Esophagus (tissue), 2 donors: Measurements from ENCODE around the gene WIPF3. TPM values are rescaled to one million over a fixed set of nuclear protein-coding genes. Genes with fewer than 3 reads are reported as not detected.

Experiments used
- H3K27ac ChIP-seq, 2 donors: one replicate each; pipeline ENCODE4 v1.5.1; 2013; ENCODE audit warnings: low read depth in 2 of 2, mild to moderate bottlenecking in 2 of 2, inconsistent platforms in 1 of 2, low read length in 1 of 2, moderate library complexity in 1 of 2
- H3K27me3 ChIP-seq, 2 donors: one replicate each; pipeline ENCODE4 v1.6.1; 2013; ENCODE audit warnings: low read length in 2 of 2, control low read depth in 1 of 2, mild to moderate bottlenecking in 1 of 2; ENCODE audit not compliant: insufficient read depth in 2 of 2, control insufficient read depth in 1 of 2
- H3K36me3 ChIP-seq, 2 donors: one replicate each; pipeline ENCODE4 v1.6.1; 2013; ENCODE audit warnings: low read length in 1 of 2; ENCODE audit not compliant: control insufficient read depth in 2 of 2, insufficient read depth in 2 of 2
- H3K4me1 ChIP-seq, 2 donors: one replicate each; pipeline ENCODE4 v1.6.1; 2013; ENCODE audit warnings: low read length in 1 of 2; ENCODE audit not compliant: control insufficient read depth in 2 of 2, insufficient read depth in 2 of 2
- H3K4me3 ChIP-seq, 2 donors: one replicate each; pipeline ENCODE4 v1.5.1; 2013; ENCODE audit warnings: low read length in 2 of 2, mild to moderate bottlenecking in 2 of 2, low read depth in 1 of 2, moderate library complexity in 1 of 2
- H3K9me3 ChIP-seq, 2 donors: one replicate each; pipeline ENCODE4 v1.6.1; 2013; ENCODE audit warnings: mild to moderate bottlenecking in 2 of 2, low read depth in 1 of 2, low read length in 1 of 2, moderate library complexity in 1 of 2; ENCODE audit not compliant: control insufficient read depth in 2 of 2, insufficient read depth in 1 of 2
- WGBS, 2 donors: extraction: QIAGEN DNeasy Blood & Tissue Kit; methylation state at CpG; one replicate each; pipeline ENCODE4 v1.1.7; 2013; 5-methylcytosine and 5-hydroxymethylcytosine counted together
- polyA plus RNA-seq, 2 donors: library from polyadenylated mRNA; stranded (reverse); fragments of 200-250 nt; gene quantifications; one replicate each; pipeline ENCODE4 v1.2.3, GENCODE V29; 2013
- donor health status: healthy with polysubstance abuse.
- donor health status: Bipolar disorder and iron deficiency.

Gene WIPF3
- polyA plus RNA-seq, 2 donors: 0.56 to 1.2 TPM

GRCh38 chr7:29962035-29962434, 155.7 kb downstream of the WIPF3 start:
- Histone ChIP-seq H3K4me3 (no peak overlapping the region), H3K27me3 (no peaks in the 10 kb centered on the region), H3K36me3 (no peaks in the 10 kb centered on the region), H3K9me3 (no peaks in the 10 kb centered on the region), H3K27ac (no peak overlapping the region), H3K4me1 (no peaks in the 10 kb centered on the region)
- 93 to 94% methylated on average over 1 of the region's 1 CpG for WGBS, 2 donors

GRCh38 chr7:29965030-29965429, 158.7 kb downstream of the WIPF3 start:
- Histone ChIP-seq H3K27me3 (no peaks in the 10 kb centered on the region), H3K9me3 (no peaks in the 10 kb centered on the region), H3K27ac (no peak overlapping the region), H3K4me1 (no peaks in the 10 kb centered on the region), H3K36me3 (no peaks in the 10 kb centered on the region), H3K4me3 (no peak overlapping the region)
- WGBS, 2 donors: 76% methylated on average over 3 of the region's 3 CpGs

Other genes starting within 250 kb of the WIPF3 start
- 1 to 10 TPM in 1 of 2 donors, under 1 TPM in 1; 0.95 to 1.5 TPM for gene PRR15, start 242.7 kb upstream of the WIPF3 start, polyA plus RNA-seq
- gene SCRN1, start 183.3 kb downstream of the WIPF3 start, polyA plus RNA-seq: 1 to 10 TPM; 3.0 to 8.2 TPM
- 1 to 10 TPM; 1.9 to 3.0 TPM for gene FKBP14, start 220.2 kb downstream of the WIPF3 start, polyA plus RNA-seq
- 1 to 10 TPM; 2.3 to 2.7 TPM for gene PLEKHA8, start 221.9 kb downstream of the WIPF3 start, polyA plus RNA-seq